Umbilical cord (tissue), 2 donors: Measurements from ENCODE around the gene P2RX1. TPM values are rescaled to one million over a fixed set of nuclear protein-coding genes. Genes with fewer than 3 reads are reported as not detected.
A peak's percentile ranks its signal among the peaks of the same experiment; 100 is the strongest.

Experiments
- DNase-seq: peaks from one replicate; pipeline ENCODE4 v3.0.0-alpha.2; 2015; ENCODE audit warnings: low spot score
- total RNA-seq: library from RNA; depleted of rRNA; stranded (reverse); fragments of >200 nt; gene quantifications from one replicate; pipeline ENCODE4 v1.2.3, GENCODE V29; 2014; ENCODE audit warnings: low replicate concordance; ENCODE audit not compliant: insufficient read depth

Gene P2RX1
- total RNA-seq, 1 donor from 2014 or later: 44.5 TPM

GRCh38 chr17:3905017-3905520 is 11.2 kb downstream of the P2RX1 start:
- no peak for DNase-seq

GRCh38 chr17:3904501-3904900 is 11.8 kb downstream of the P2RX1 start:
- DNase-seq: no peak

DNA sequence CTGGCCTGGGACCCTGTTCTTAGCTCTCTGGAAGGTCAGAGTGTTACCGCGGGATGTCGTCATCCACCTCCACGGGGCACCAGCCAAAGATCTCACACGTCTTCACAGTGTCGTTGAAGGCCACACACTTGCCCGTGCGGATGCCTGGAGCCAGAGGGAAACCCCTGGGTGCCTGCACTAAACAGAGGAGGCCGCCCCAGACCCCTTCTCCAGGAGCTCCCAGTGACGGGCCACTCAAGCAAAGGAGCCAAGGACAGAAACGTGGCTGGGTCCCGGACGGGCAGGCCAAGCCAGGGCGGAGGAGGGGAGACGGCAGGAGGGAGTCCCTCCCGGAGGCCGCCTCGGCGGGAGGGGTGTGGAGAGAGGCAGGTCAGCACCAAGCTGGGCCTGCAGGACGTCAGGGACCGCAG is 12.4 kb downstream of the P2RX1 start:
- DNase-seq: no peak

DNA sequence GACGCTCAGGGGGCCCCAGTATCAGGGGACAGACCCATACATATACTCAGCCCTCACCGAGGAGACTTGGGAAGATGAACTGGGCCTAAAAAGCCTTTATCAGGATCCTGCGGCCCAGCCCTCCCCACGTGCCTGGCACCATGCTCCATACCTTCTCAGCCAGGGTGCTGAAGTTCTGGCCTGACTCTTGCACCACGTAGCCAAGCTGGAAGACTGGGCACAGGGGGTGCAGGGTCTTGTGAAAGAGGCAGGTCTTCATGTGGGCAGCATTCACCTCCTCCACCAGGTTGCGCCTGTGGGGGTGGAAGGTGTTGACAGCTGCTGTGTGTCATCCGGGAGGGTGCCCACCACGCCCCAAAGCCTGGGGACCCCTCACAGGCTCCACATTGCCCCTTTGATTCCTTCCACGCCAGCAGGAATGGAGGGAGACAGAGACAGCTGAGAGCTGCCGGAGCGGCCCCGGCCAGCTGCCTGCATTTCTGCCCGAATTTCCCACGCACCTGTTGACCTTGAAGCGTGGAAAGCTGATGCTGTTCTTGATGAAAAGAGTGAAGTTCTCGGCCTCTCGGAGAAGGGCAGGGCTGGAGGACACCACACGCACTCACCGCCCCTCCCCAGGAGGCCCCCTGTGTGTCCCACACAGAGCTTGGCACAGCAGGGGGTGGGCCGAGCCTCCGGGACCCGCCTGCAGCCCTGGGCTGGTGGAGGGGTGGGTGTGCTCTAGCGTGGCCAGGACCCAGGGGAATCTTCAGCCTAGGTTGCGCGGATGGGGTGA is 13.0 kb downstream of the P2RX1 start:
- no peak for DNase-seq

GRCh38 chr17:3900646-3901045 is 15.6 kb downstream of the P2RX1 start:
- no peak for DNase-seq

GRCh38 chr17:3897731-3898130 is 18.5 kb downstream of the P2RX1 start:
- DNase-seq: no peak

DNA sequence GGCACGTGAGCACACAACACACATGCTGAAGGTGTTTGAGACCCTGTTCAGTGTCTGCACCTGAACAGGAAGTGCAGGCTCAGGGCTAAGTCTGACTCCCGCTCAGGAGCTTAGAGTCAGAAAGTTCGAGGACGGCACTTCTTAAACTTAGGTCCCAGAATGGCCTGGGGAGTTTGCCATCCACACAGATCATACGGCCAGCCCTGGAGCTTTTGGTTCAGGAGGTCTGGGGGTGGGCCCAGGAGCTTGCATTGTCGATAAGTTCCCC is 19.4 kb downstream of the P2RX1 start:
- DNase-seq: no peak

DNA sequence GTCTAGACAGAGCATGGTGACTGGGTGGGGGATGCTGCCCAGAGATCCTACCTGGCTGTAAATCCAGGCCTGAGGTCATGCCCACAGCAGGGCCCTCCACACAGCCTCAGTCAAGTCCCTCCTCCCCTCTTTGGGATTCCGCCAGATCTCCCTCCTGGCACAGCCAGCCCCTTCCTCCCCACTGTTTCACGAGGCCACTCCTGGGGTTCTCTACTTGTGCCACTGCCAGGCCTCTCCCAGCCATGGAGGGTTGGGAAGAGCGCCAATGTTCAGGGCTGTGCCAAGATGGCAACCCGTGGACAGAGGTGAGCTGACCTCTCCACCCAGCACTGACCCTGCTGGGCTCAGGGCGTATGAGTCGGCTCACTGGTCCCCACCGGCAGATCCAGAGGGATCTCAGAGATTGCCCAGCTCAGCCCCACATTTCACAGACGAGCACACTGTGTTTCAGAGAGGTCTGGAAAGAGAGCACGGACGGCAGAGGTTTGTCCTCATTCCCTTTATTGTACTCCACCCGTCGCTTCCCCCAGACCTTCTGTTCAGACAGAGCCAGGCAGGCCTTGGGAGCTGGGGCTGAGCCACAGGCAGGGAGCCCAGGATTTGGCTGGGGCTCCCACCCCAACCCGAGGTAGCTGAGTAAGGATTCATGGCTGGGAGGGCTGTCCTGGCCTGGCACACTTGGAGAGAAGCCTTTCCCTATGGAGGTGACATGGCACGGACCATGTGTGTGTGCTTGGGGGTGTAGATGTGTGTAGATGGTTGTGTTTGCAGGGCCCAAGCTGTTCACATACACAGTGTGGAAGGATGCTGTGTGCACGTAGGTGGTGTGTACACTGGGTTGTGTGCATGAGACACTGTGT is 19.9 kb downstream of the P2RX1 start:
- DNase-seq: peak; percentile 70

DNA sequence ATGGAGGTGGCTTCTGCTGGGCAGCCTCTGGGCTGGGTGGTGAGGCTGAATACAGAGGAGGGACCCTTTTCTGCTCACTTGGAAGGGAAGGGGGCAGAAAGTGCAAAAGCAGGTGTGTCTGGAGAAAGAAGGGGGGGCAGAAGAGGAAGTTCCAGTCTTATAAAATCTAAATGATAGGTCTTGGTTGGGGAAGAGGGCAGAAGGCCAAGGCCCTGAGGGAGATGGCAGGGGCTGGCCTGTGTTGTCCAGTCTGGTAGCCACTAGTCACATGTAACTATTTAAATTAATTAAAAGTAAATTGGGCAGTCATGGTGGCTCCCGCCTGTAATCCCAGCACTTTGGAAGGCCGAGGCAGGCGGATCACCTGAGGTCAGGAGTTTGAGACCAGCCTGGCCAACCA is 20.9 kb downstream of the P2RX1 start:
- no peak for DNase-seq

GRCh38 chr17:3894911-3895343 is 21.3 kb downstream of the P2RX1 start:
- DNase-seq: peak; percentile 75

DNA sequence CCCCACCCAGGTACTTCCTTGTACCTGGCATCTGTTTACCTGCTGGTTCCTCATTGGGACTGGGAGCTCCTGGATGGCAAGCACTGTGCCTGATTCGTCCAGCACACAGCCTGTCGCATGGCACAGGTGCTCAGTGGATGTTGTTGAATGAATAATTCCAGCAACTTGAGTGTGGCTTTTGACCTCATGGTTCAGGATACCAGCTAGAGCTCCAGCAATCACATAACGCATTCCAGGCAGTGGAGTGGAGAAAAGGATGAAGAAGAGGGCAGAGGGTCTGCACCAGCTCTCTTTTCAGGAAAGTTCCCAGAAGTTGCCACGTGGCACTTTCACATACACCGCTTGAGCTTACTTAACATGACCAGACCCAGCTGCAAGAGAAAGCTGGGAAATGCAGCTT is 22.1 kb downstream of the P2RX1 start:
- DNase-seq: no peak

DNA sequence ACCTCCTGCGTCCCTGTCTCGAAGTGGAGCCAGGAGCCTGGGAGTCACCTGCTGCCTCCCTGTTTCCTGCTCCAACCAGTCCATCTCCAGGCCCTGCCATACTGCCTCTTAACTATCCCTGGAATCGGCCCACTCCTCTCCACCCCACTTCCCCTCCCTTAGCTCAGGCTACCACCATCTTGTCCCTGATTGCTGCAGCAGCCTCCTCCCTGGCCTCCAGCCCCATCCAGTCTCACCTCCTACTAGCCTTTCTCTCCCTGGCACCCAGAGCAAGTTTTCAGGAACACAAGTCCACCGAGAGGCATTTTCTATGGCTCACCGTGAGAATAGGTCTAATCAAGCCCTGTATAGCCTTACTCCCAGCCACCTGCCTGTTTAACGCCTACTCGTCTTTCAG is 22.5 kb downstream of the P2RX1 start:
- DNase-seq: no peak

GRCh38 chr17:3893003-3893719 is 23.1 kb downstream of the P2RX1 start, which contains the start of gene CAMKK1:
TSS of gene CAMKK1 (minus strand) at chr17:3893053. CDS start at chr17:3885687, 7,366 bp downstream.
- peak; percentile 94 for DNase-seq

DNA sequence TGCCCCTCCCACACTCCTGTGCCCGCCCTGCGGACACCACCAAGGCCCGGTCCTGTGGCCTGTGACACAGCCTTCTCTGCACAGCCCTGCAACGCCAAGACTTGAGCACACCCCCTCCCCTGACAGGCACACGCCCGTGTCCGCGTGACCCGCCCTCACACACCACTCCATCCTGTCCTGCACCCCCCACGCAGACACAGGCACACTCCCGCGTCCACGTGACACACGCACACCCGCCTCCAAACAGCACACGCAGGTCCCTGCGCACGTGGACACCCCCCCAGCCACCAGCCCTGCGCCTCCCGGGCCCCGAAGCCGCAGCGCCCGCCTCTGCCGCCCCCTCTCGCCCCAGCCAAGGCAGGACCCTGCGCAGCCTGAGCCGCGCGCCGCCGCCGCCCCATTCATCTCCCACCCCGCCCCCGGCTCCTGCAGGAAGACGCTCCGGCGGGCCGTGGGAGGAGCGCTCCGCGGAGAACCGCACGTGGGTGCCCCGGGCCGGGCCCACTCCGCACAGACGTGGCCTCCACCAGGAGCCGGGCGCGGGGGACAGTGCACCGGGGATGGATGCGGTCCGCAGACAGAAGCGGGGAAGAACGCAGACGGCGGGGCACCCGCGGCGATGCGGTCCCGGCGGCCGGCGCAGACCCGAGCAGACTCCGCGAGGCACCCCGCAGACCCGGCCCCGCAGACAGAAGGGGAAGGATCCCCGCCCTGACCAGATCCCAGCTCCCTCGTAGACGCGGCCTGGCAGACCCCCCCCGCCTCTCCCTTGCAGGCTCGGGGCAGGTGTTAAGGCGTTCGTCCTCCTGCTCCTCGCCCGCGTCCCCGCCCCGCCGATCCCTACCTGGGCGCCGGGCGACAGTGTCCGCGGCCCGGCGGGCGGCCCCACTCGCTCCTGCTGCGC is 23.9 kb downstream of the P2RX1 start:
- DNase-seq: peak; percentile 73

DNA sequence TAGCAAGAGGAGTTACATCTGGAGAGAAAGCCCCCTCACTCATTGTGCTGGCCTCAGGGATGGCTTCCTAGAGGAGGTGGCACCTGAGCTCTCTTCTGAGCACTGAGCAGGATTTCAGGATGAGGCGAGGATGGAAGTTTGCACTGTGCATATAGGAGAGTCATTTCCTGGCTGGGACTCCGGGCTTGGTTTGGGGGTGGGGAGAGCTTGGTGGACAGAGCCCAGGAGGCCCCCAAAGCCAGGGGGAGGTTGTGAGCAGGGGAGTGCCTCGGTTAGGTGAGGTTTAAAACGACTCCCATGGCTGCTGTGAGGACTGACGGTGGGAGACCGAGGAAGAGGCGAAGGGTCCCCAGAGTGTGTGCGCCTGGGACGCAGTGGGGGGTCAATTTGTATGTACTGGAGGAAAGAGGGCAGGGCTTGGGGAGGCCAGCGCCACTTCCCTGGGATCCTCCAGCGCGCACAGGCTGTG is 24.6 kb downstream of the P2RX1 start:
- DNase-seq: no peak

GRCh38 chr17:3890878-3891219 is 25.4 kb downstream of the P2RX1 start:
- DNase-seq: no peak

DNA sequence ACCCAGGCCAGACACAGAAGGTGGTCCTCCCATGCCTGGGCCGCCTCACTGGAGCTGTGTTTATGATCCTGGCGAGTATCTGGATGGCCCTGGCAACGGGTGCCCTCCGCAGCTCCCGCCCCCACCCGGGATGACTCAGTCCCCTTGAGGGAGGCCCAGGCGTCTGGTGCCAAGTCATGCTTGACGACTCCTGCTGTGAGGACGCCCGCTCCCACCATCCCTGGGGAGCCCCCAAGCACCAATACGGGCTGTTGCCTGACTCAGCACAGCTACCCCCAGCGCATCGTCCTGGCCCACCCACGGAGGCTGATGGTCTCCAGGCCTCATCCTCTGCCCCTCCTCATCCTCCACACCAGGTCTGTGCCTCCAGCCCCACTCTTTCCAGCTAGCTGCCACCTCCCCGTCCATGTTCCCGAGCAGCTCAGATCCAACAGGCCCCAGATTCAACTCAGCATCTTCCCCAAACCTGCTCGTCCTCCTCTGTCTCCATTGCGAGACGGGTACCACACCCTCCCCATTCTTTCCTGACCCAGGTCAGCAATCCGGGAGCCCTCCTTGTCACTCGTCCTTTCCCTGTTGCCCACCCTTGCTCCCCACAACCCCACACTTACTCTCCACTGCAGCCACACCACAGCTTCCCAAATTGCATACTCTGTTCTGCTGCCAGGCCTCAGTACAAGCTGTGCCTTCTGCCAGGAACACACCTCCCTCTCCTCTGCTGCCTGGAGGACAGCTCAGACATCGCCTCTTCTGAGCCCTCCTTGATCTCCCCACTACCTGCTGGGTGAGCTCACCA is 26.0 kb downstream of the P2RX1 start:
- DNase-seq: peak; percentile 77

- DNase-seq: peak; percentile 35
These were observed 26.8 kb downstream of the P2RX1 start for GRCh38 chr17:3889325-3890012.

GRCh38 chr17:3888343-3889171 is 27.7 kb downstream of the P2RX1 start:
- DNase-seq: peak; percentile 93
